AG04450 (cell line): ENCODE results near the gene RUSC1. TPM values are rescaled to one million over a fixed set of nuclear protein-coding genes. Genes with fewer than 3 reads are reported as not detected.

Experiments
- CTCF ChIA-PET: fragments of 300-600, 350-600 bp; formaldehyde crosslinking; extraction: SDS; loops from one replicate; lab custom pipeline; 2022; ENCODE audit warnings: antibody characterized with exemption, inconsistent platforms; lab: Charles Lee
- POLR2A ChIA-PET: fragments of 350-600 bp; formaldehyde crosslinking; extraction: SDS; loops from one replicate; lab custom pipeline; 2021; ENCODE audit warnings: antibody characterized with exemption, inconsistent platforms; lab: Yijun Ruan, JAX
- DNase-seq: peaks from one replicate; pipeline ENCODE4 v3.0.0-alpha.2; 2011; ENCODE audit warnings: low read depth, low spot score
- H3K27ac ChIP-seq: one replicate; pipeline ENCODE4 v1.5.1; 2012; ENCODE audit warnings: low read depth, low read length, control low read depth
- H3K27me3 ChIP-seq: one replicate; pipeline ENCODE4 v1.6.0; 2012; ENCODE audit warnings: low read length; ENCODE audit not compliant: control insufficient read depth, insufficient read depth
- H3K4me3 ChIP-seq: 2 replicates; pipeline ENCODE4 v1.5.1; 2011; ENCODE audit warnings: mild to moderate bottlenecking, low read depth, low read length, control low read depth
- H3K9me3 ChIP-seq: 2 replicates; pipeline ENCODE4 v1.5.1; 2012; ENCODE audit warnings: low read length; ENCODE audit not compliant: control insufficient read depth, insufficient read depth
- polyA plus RNA-seq: library from polyadenylated mRNA; depleted of rRNA; stranded (reverse); fragments of >200 nt; gene quantifications from 2 replicates; pipeline ENCODE4 v1.2.3, GENCODE V29; 2011
- TF ChIP-seq, protein P1 (sequence below): IDR thresholded peaks from 2 replicates; pipeline ENCODE4 v1.5.1; 2011; ENCODE audit warnings: low read depth, low read length, control low read depth, inconsistent platforms

The RUSC1 gene
- polyA plus RNA-seq, 1 experiment, result 20.9 TPM

DNA sequence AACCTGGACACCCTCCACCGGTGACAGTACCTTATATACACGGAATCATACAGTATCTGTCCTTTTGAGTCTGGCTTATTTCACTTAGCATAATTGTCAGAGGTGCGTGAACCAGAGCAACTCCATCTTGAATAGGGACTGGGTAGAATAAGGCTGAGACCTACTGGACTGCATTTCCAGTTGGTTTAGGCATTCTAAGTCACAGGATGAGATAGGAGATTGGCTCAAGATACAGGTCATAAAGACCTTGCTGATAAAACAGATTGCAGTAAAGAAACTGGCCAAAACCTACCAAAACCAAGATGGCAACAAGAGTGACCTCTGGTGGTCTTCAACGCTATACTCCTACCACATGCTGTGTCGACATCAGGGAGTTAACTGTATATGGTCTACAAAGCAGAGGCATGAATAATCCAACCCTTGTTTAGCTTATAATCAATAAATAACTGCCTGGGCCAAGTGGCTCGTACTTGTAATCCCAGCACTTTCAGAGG, 13.4 kb upstream of the RUSC1 start:
- ChIA-PET POLR2A (interaction anchor here (0.6 to 1.4 kb wide), 4 partner anchors 16 to 61 kb away, joined by 3 to 9 read pairs (median 4); no protein-coding TSS in a partner anchor), CTCF (interaction anchor here (1.3 to 5.9 kb wide), 5 partner anchors 14 to 57 kb away, joined by 4 to 46 read pairs (median 5); partner anchors contain the start of genes HCN3 and RUSC1)
- DNase-seq, result no peak
- TF ChIP-seq, protein P1, sequence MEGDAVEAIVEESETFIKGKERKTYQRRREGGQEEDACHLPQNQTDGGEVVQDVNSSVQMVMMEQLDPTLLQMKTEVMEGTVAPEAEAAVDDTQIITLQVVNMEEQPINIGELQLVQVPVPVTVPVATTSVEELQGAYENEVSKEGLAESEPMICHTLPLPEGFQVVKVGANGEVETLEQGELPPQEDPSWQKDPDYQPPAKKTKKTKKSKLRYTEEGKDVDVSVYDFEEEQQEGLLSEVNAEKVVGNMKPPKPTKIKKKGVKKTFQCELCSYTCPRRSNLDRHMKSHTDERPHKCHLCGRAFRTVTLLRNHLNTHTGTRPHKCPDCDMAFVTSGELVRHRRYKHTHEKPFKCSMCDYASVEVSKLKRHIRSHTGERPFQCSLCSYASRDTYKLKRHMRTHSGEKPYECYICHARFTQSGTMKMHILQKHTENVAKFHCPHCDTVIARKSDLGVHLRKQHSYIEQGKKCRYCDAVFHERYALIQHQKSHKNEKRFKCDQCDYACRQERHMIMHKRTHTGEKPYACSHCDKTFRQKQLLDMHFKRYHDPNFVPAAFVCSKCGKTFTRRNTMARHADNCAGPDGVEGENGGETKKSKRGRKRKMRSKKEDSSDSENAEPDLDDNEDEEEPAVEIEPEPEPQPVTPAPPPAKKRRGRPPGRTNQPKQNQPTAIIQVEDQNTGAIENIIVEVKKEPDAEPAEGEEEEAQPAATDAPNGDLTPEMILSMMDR, result peak; percentile 47
- H3K27ac ChIP-seq, result no peak overlapping the region
- no peaks in the 10 kb centered on the region for H3K27me3 ChIP-seq
- H3K4me3 ChIP-seq, result no peak overlapping the region
- H3K9me3 ChIP-seq, result no peaks in the 10 kb centered on the region; the same call in 1 of the 2 replicates

DNA sequence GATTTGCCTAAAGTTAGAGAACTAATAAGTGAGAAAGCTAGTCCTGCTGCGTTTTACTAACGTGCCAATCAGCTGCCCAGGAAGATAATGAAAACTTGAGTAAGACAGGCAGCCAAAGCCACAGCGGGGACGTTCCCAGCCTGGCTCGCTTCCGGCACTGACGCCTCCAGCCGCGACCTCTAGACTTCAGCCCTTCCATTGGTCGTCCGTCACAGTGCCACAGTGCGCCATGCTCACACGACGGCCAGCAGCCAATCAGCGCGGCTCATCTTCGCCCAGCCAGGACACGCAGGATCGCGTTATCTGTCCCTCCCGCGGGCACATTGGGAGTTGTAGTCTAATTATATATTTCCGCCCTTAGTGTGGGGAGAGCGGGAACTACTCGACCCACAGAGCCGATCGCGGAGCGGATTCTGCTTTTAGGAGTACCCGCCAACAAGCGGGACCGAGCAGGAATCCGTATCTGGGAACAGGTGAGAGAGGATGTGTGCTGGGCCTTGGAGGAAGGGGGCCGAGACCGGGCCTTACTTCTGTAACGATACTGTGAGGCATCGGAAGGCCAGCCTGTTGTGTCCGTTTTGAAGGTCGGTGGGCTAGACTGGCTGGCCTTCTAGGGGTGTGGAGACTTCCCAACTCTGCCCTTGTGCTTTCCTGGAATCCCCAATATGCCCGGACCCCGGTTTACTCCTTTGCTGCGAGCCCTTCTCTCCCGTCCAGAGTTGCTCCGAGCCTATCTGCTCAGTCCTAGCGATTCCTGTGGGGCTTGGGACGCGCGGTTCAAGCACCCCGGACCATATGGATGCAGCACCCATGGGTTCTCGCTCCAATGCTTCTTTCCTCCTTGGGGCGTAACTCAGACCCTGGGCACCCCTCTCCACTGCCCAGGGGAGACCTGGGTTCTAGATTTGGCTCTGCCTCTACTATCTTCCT, 11.9 kb upstream of the RUSC1 start, which contains the start of gene FDPS:
TSS of gene FDPS (plus strand) at position 374 of the 930 bp plus-strand sequence. CDS start 924 bp downstream, outside the sequence.
- DNase-seq, result peak; percentile 95
- H3K9me3 ChIP-seq, result no peaks in the 10 kb centered on the region; the same call in 1 of the 2 replicates
- no peaks in the 10 kb centered on the region for H3K27me3 ChIP-seq
- peak within 1 kb of the TSS; percentile 85 for H3K4me3 ChIP-seq
- TF ChIP-seq, protein P1, result no peak; the same call in 1 of the 2 replicates
- H3K27ac ChIP-seq, result peak within 1 kb of the TSS; percentile 91
- ChIA-PET POLR2A (interaction anchor here (0.6 to 1.4 kb wide), 5 partner anchors 13 to 1046 kb away, joined by 3 to 5 read pairs (median 3); partner anchors contain the start of gene RUSC1), CTCF (interaction anchor here (1.4 to 5.9 kb wide), 3 partner anchors 13 to 58 kb away, joined by 4 to 46 read pairs (median 10); partner anchors contain the start of gene RUSC1)

- H3K27ac ChIP-seq, result peak overlapping the region; percentile 75
- DNase-seq, result no peak
- peak overlapping the region; percentile 85 for H3K4me3 ChIP-seq
- POLR2A ChIA-PET, result no interaction called here
- CTCF ChIA-PET, result interaction anchor here (4.0 kb wide), 1 partner anchor 58 kb away, joined by 17 read pairs; no protein-coding TSS in a partner anchor
- TF ChIP-seq, protein P1, result no peak
- no peaks in the 10 kb centered on the region; the same call in 1 of the 2 replicates for H3K9me3 ChIP-seq
- no peaks in the 10 kb centered on the region for H3K27me3 ChIP-seq
Observed at GRCh38 chr1:155309423-155310021, 11.2 kb upstream of the RUSC1 start.

GRCh38 chr1:155313261-155313660, 7.4 kb upstream of the RUSC1 start:
- H3K9me3 ChIP-seq, result no peaks in the 10 kb centered on the region; the same call in 1 of the 2 replicates
- H3K27me3 ChIP-seq, result no peaks in the 10 kb centered on the region
- DNase-seq, result no peak
- TF ChIP-seq, protein P1, result no peak
- no peak overlapping the region for H3K4me3 ChIP-seq
- H3K27ac ChIP-seq, result no peak overlapping the region
- CTCF ChIA-PET, result interaction anchor here (1.3 to 4.0 kb wide), 2 partner anchors 9 to 62 kb away, joined by 5 to 17 read pairs; no protein-coding TSS in a partner anchor
- POLR2A ChIA-PET, result no interaction called here
